Transverse colon (tissue), 4 donors: ENCODE results near the gene ZNF208.

Experiments
- EP300 ChIP-seq: sonication (generic); formaldehyde crosslinking; IDR thresholded peaks from one replicate; pipeline ENCODE4 v1.6.1; 2017; ENCODE audit warnings: antibody characterized with exemption, low read depth
- POLR2A ChIP-seq: fragments of 450-650 bp; IDR thresholded peaks from one replicate; pipeline ENCODE4 v1.6.1; 2016; ENCODE audit warnings: antibody characterized with exemption, mild to moderate bottlenecking, moderate library complexity
- POLR2AphosphoS5 ChIP-seq, 3 donors: sonication (generic); formaldehyde crosslinking; IDR thresholded peaks; one replicate each; pipeline ENCODE4 v1.6.1; 2016; ENCODE audit warnings: antibody characterized with exemption in 3 of 3
- TF ChIP-seq, protein P1 (sequence below), 5 experiments: fragments of 200-600 bp in 3 of 5; fragments of 450-650 bp in 2 of 5; sonication (generic) in 3 of 5; IDR thresholded peaks; 1 replicate in 2 of 5; 2 replicates in 3 of 5; pipeline ENCODE4 v1.5.1; 2016 to 2017; ENCODE audit warnings: antibody characterized with exemption in 5 of 5, inconsistent platforms in 3 of 5, mild to moderate bottlenecking in 2 of 5, moderate library complexity in 1 of 5

DNA sequence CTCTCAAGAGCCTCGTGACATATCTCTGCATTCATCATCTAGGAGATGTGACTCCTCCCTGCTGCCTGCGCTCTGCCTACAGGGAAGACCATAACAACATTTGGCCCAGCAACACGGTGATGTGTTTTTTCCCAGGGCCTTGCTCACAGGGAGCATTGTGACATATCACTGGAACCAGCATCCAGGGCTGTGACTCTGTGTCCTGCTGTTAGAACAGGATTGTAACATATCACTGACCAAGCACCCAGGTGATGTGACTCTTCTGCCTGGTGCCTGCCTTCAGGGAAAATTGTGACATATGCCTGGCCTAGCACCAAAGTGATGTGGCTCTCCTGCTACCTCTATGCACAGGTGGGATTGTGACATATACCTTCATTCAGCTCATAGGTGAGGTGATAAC is 95.3 kb downstream of the ZNF208 start:
- no peak for TF ChIP-seq POLR2A
- TF ChIP-seq, protein P1, sequence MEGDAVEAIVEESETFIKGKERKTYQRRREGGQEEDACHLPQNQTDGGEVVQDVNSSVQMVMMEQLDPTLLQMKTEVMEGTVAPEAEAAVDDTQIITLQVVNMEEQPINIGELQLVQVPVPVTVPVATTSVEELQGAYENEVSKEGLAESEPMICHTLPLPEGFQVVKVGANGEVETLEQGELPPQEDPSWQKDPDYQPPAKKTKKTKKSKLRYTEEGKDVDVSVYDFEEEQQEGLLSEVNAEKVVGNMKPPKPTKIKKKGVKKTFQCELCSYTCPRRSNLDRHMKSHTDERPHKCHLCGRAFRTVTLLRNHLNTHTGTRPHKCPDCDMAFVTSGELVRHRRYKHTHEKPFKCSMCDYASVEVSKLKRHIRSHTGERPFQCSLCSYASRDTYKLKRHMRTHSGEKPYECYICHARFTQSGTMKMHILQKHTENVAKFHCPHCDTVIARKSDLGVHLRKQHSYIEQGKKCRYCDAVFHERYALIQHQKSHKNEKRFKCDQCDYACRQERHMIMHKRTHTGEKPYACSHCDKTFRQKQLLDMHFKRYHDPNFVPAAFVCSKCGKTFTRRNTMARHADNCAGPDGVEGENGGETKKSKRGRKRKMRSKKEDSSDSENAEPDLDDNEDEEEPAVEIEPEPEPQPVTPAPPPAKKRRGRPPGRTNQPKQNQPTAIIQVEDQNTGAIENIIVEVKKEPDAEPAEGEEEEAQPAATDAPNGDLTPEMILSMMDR (IDR thresholded peaks at IDR 0.05) = no peak
- TF ChIP-seq POLR2AphosphoS5 (IDR thresholded peaks at IDR 0.05) = no peak
- no peak for TF ChIP-seq EP300
